ENCODE measurements around the gene LRRC4C. TPM values are rescaled to one million over a fixed set of nuclear protein-coding genes. Genes with fewer than 3 reads are reported as not detected.

LRRC4C gene
- total RNA-seq (under 1 TPM; 0.42 to 0.93 TPM), polyA plus RNA-seq (under 1 TPM; 0.10 to 0.18 TPM)

DNA sequence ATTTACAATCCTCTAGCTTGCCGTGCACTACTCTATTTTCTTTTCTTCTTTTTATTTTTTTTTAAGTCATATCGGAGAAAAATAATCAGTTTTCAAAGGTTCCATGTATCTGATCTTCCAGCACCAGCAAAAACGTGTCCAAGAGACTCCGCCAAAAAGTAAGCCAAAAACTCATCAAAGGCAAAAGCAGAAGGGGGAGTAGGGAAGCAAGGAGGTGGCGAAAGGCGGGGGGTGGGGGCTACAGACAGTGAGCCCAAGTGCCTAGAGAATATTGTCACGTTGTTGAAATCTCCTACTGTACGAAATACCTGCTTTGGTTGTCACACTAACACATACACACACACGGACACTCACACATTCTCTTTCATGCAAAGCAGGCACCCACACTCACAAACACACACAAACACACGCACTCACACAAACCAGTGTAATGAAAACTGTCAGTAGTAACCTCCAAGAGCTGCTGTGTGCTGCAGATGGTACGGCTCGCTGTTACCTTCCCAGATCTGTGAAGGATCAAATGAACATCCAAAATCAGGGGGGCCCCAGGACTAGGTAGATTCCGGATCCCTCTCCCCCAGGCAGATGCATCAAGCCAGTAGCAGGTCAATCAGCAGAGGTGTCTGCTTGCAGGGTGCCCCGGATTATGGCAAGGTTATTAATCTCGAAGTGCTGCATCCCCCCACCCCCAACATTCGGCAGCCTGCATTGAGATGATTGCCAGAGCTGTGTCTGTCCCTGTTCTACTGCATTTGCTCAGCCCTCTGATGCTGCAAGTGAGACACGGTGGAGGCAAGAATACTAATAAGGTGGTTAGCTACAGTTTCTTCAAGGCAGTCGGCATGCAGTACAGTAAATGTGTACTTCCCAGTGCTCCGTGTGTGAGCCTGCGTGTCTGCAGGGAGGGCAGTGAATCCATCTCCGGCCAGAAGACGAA is at the start of gene LRRC4C:
Gene LRRC4C, minus strand, starts transcription at position 188 of the 937 bp plus-strand sequence.
- 6% methylated on average over 22 of the region's 22 CpGs for WGBS
- Histone ChIP-seq H3K9me3 (ENCODE audit: control insufficient read depth in 4 of 4, low read length in 3 of 4) (no peaks in the 10 kb centered on the region), H3K4me1 (ENCODE audit: control insufficient read depth in 4 of 4, insufficient read depth in 4 of 4, low read length in 3 of 4) (no peaks in the 10 kb centered on the region), H3K9ac (ENCODE audit: low read depth in 1 of 2, low read length in 2 of 2) (no peak within 1 kb of the TSS), H3K36me3 (ENCODE audit: control insufficient read depth in 4 of 4, insufficient read depth in 3 of 4, low read depth in 1 of 4, low read length in 3 of 4) (no peaks in the 10 kb centered on the region), H3K27ac (ENCODE audit: low read depth in 1 of 2, low read length in 2 of 2) (no peak within 1 kb of the TSS), H3K27me3 (ENCODE audit: control insufficient read depth in 4 of 4, insufficient read depth in 4 of 4, low read length in 3 of 4) (peaks cover 0 to 6% (median 1%) of the 10 kb centered on the region in 4 donors), H3K4me3 (ENCODE audit: low read depth in 1 of 3, low read length in 3 of 3) (no peak within 1 kb of the TSS)
- DNase-seq (ENCODE audit: low spot score) = no peak
- TF ChIP-seq MAX (IDR thresholded peaks at IDR 0.05) = no peak

GRCh38 chr11:41508121-41508520 is 48.7 kb upstream of the LRRC4C start:
- Histone ChIP-seq H3K4me3 (ENCODE audit: low read depth in 1 of 3, low read length in 3 of 3) (no peak overlapping the region), H3K27me3 (ENCODE audit: control insufficient read depth in 4 of 4, insufficient read depth in 4 of 4, low read length in 3 of 4) (no peaks in the 10 kb centered on the region), H3K36me3 (ENCODE audit: control insufficient read depth in 4 of 4, insufficient read depth in 3 of 4, low read depth in 1 of 4, low read length in 3 of 4) (no peaks in the 10 kb centered on the region), H3K9me3 (ENCODE audit: control insufficient read depth in 4 of 4, low read length in 3 of 4) (no peaks in the 10 kb centered on the region), H3K27ac (ENCODE audit: low read depth in 1 of 2, low read length in 2 of 2) (no peak overlapping the region), H3K9ac (ENCODE audit: low read depth in 1 of 2, low read length in 2 of 2) (no peak overlapping the region), H3K4me1 (ENCODE audit: control insufficient read depth in 4 of 4, insufficient read depth in 4 of 4, low read length in 3 of 4) (no peaks in the 10 kb centered on the region)
- 77% methylated on average over 1 of the region's 1 CpG for WGBS
- TF ChIP-seq MAX (IDR thresholded peaks at IDR 0.05) (no peak), HNF4G (IDR thresholded peaks at IDR 0.05) (no peak), EGR1 (IDR thresholded peaks at IDR 0.05; ENCODE audit: low read depth in 2 of 2) (no peak), HNF4A (conservative IDR thresholded peaks at IDR 0.05) (no peak), FOXA1 (IDR thresholded peaks at IDR 0.05) (no peak), GABPA (IDR thresholded peaks at IDR 0.05 in 1 of 2, conservative IDR thresholded peaks at IDR 0.05 in 1 of 2) (no peak), FOXA2 (IDR thresholded peaks at IDR 0.05) (no peak), YY1 (IDR thresholded peaks at IDR 0.05) (no peak), RXRA (IDR thresholded peaks at IDR 0.05) (no peak)
- DNase-seq (ENCODE audit: low spot score) = no peak

- no peaks in the 10 kb centered on the region for H3K4me1 ChIP-seq (ENCODE audit: control insufficient read depth in 4 of 4, insufficient read depth in 4 of 4, low read length in 3 of 4)
- H3K9me3 ChIP-seq (ENCODE audit: control insufficient read depth in 4 of 4, low read length in 3 of 4) = no peaks in the 10 kb centered on the region
- H3K27me3 ChIP-seq (ENCODE audit: control insufficient read depth in 4 of 4, insufficient read depth in 4 of 4, low read length in 3 of 4) = peaks cover 0 to 2% (median 0%) of the 10 kb centered on the region in 4 donors
- 27% methylated on average over 3 of the region's 3 CpGs for WGBS
- no peak overlapping the region for H3K27ac ChIP-seq (ENCODE audit: low read depth in 1 of 2, low read length in 2 of 2)
- no peak for DNase-seq (ENCODE audit: low spot score)
- H3K9ac ChIP-seq (ENCODE audit: low read depth in 1 of 2, low read length in 2 of 2) = no peak overlapping the region
- H3K36me3 ChIP-seq (ENCODE audit: control insufficient read depth in 4 of 4, insufficient read depth in 3 of 4, low read depth in 1 of 4, low read length in 3 of 4) = no peaks in the 10 kb centered on the region
- no peak for TF ChIP-seq ATF3 (IDR thresholded peaks at IDR 0.05)
- no peak for TF ChIP-seq FOXA1 (IDR thresholded peaks at IDR 0.05)
- TF ChIP-seq TAF1 (conservative IDR thresholded peaks at IDR 0.05) = no peak
- no peak for TF ChIP-seq JUND (IDR thresholded peaks at IDR 0.05)
- no peak for TF ChIP-seq YY1 (IDR thresholded peaks at IDR 0.05)
- no peak for TF ChIP-seq MAX (IDR thresholded peaks at IDR 0.05)
- TF ChIP-seq RAD21 (IDR thresholded peaks at IDR 0.05) = no peak
- TF ChIP-seq REST (IDR thresholded peaks at IDR 0.05) = no peak
- no peak for TF ChIP-seq GABPA (IDR thresholded peaks at IDR 0.05 in 1 of 2, conservative IDR thresholded peaks at IDR 0.05 in 1 of 2)
- TF ChIP-seq NR2F2 (IDR thresholded peaks at IDR 0.05) = no peak
- no peak for TF ChIP-seq ZBTB33 (IDR thresholded peaks at IDR 0.05)
- no peak for TF ChIP-seq HNF4A (conservative IDR thresholded peaks at IDR 0.05)
- no peak for TF ChIP-seq FOXA2 (IDR thresholded peaks at IDR 0.05)
- TF ChIP-seq, protein P1, sequence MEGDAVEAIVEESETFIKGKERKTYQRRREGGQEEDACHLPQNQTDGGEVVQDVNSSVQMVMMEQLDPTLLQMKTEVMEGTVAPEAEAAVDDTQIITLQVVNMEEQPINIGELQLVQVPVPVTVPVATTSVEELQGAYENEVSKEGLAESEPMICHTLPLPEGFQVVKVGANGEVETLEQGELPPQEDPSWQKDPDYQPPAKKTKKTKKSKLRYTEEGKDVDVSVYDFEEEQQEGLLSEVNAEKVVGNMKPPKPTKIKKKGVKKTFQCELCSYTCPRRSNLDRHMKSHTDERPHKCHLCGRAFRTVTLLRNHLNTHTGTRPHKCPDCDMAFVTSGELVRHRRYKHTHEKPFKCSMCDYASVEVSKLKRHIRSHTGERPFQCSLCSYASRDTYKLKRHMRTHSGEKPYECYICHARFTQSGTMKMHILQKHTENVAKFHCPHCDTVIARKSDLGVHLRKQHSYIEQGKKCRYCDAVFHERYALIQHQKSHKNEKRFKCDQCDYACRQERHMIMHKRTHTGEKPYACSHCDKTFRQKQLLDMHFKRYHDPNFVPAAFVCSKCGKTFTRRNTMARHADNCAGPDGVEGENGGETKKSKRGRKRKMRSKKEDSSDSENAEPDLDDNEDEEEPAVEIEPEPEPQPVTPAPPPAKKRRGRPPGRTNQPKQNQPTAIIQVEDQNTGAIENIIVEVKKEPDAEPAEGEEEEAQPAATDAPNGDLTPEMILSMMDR (IDR thresholded peaks at IDR 0.05; ENCODE audit: low read depth, low read length, missing input control) = no peak
- no peak for TF ChIP-seq EGR1 (IDR thresholded peaks at IDR 0.05; ENCODE audit: low read depth in 2 of 2)
- TF ChIP-seq SP1 (IDR thresholded peaks at IDR 0.05) = no peak
- TF ChIP-seq RXRA (IDR thresholded peaks at IDR 0.05) = no peak
- H3K4me3 ChIP-seq (ENCODE audit: low read depth in 1 of 3, low read length in 3 of 3) = no peak overlapping the region
These were observed 40.0 kb upstream of the LRRC4C start for GRCh38 chr11:41499429-41499828.

All from liver (tissue), 9 donors.